Middle frontal gyrus (tissue), 1 donor: ENCODE results near the gene ANKRD28.
"Not testable (repeated sequence)": the region's sequence is repeated elsewhere in the genome, so short reads cannot be mapped to it uniquely, and the experiment has no call there.

Source experiments
- DNase-seq: peaks from one replicate; pipeline ENCODE4 v3.0.0-alpha.2; 2015; ENCODE audit warnings: low spot score; ENCODE audit errors: extremely low spot score

Gene ANKRD28

GRCh38 chr3:15797642-15798303, at the start of gene ANKRD28:
ANKRD28 (minus strand) TSS chr3:15797979; CDS start chr3:15796521, 1,458 bp downstream.
- DNase-seq = peak; percentile 36

GRCh38 chr3:15847239-15847638, 49.5 kb upstream of the ANKRD28 start:
- no peak for DNase-seq

- DNase-seq = no peak
These were observed 48.8 kb upstream of the ANKRD28 start for GRCh38 chr3:15846606-15847005.

- no peak for DNase-seq
These were observed 47.7 kb upstream of the ANKRD28 start for GRCh38 chr3:15845475-15845874.

GRCh38 chr3:15844889-15845288, 47.1 kb upstream of the ANKRD28 start:
- DNase-seq = no peak

GRCh38 chr3:15841091-15841973, 43.6 kb upstream of the ANKRD28 start:
- DNase-seq = not testable (repeated sequence)

GRCh38 chr3:15839568-15839967, 41.8 kb upstream of the ANKRD28 start:
- no peak for DNase-seq

GRCh38 chr3:15831927-15832326, 34.1 kb upstream of the ANKRD28 start:
- no peak for DNase-seq

GRCh38 chr3:15825016-15825415, 27.2 kb upstream of the ANKRD28 start:
- DNase-seq = no peak

- DNase-seq = no peak
These were observed 25.3 kb upstream of the ANKRD28 start for GRCh38 chr3:15823092-15823491.

- DNase-seq = no peak
These were observed 24.5 kb upstream of the ANKRD28 start for GRCh38 chr3:15822281-15822680.

GRCh38 chr3:15820911-15821310, 23.1 kb upstream of the ANKRD28 start:
- no peak for DNase-seq

GRCh38 chr3:15819576-15819975, 21.8 kb upstream of the ANKRD28 start:
- DNase-seq = no peak

- DNase-seq = no peak
These were observed 21.3 kb upstream of the ANKRD28 start for GRCh38 chr3:15819043-15819442.

GRCh38 chr3:15815696-15816095, 17.9 kb upstream of the ANKRD28 start:
- peak; percentile 35 for DNase-seq

GRCh38 chr3:15813079-15813478, 15.3 kb upstream of the ANKRD28 start:
- DNase-seq = not testable (repeated sequence)

- no peak for DNase-seq
These were observed 14.4 kb upstream of the ANKRD28 start for GRCh38 chr3:15812183-15812582.

- DNase-seq = no peak
These were observed 12.9 kb upstream of the ANKRD28 start for GRCh38 chr3:15810702-15811101.

- no peak for DNase-seq
These were observed 11.5 kb upstream of the ANKRD28 start for GRCh38 chr3:15809313-15809712.

- DNase-seq = no peak
These were observed 11.0 kb upstream of the ANKRD28 start for GRCh38 chr3:15808679-15809310.

- DNase-seq = no peak
These were observed 8.0 kb upstream of the ANKRD28 start for GRCh38 chr3:15805756-15806266.

- no peak for DNase-seq
These were observed 6.8 kb upstream of the ANKRD28 start for GRCh38 chr3:15804553-15805095.
